Measurements from ENCODE around the gene JAM2.

DNA sequence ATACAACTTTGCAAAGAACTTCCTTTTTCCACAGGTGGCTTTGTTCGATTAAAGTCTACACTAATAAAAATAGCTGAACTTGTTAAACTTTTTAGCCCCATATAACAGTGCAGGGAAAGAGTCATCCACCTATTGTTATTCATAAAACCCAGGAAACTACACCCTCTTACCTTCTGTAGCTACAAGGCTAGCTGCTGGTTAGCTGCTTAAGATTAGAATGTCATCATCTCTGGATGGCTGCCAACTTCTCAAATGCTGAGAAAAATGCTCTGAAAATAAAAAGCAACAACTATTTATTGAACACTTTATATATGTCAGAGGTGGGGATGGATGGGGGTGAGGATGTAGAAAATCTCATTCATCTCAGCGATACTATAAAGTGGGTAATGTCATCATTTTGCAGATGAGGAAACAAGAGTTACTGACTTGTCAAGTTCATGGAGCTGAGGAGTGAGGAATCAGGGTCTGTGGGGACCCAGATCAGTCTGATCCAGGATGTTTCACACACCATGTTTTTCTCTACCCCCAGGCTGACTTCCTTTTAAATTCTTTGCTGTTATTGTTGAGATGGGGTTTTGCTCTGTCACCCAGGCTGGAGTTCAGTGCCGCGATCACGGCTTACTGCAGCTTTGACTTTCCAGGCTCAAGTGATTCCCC lies 78.6 kb downstream of the JAM2 start:
- no peak for TF ChIP-seq CREM (CRISPR knock-in tag; IDR thresholded peaks at IDR 0.05)
- TF ChIP-seq, protein P1, sequence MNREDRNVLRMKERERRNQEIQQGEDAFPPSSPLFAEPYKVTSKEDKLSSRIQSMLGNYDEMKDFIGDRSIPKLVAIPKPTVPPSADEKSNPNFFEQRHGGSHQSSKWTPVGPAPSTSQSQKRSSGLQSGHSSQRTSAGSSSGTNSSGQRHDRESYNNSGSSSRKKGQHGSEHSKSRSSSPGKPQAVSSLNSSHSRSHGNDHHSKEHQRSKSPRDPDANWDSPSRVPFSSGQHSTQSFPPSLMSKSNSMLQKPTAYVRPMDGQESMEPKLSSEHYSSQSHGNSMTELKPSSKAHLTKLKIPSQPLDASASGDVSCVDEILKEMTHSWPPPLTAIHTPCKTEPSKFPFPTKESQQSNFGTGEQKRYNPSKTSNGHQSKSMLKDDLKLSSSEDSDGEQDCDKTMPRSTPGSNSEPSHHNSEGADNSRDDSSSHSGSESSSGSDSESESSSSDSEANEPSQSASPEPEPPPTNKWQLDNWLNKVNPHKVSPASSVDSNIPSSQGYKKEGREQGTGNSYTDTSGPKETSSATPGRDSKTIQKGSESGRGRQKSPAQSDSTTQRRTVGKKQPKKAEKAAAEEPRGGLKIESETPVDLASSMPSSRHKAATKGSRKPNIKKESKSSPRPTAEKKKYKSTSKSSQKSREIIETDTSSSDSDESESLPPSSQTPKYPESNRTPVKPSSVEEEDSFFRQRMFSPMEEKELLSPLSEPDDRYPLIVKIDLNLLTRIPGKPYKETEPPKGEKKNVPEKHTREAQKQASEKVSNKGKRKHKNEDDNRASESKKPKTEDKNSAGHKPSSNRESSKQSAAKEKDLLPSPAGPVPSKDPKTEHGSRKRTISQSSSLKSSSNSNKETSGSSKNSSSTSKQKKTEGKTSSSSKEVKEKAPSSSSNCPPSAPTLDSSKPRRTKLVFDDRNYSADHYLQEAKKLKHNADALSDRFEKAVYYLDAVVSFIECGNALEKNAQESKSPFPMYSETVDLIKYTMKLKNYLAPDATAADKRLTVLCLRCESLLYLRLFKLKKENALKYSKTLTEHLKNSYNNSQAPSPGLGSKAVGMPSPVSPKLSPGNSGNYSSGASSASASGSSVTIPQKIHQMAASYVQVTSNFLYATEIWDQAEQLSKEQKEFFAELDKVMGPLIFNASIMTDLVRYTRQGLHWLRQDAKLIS (CRISPR knock-in tag; IDR thresholded peaks at IDR 0.05; ENCODE audit: borderline replicate concordance), result no peak
- TF ChIP-seq, protein P2, sequence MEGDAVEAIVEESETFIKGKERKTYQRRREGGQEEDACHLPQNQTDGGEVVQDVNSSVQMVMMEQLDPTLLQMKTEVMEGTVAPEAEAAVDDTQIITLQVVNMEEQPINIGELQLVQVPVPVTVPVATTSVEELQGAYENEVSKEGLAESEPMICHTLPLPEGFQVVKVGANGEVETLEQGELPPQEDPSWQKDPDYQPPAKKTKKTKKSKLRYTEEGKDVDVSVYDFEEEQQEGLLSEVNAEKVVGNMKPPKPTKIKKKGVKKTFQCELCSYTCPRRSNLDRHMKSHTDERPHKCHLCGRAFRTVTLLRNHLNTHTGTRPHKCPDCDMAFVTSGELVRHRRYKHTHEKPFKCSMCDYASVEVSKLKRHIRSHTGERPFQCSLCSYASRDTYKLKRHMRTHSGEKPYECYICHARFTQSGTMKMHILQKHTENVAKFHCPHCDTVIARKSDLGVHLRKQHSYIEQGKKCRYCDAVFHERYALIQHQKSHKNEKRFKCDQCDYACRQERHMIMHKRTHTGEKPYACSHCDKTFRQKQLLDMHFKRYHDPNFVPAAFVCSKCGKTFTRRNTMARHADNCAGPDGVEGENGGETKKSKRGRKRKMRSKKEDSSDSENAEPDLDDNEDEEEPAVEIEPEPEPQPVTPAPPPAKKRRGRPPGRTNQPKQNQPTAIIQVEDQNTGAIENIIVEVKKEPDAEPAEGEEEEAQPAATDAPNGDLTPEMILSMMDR (IDR thresholded peaks at IDR 0.05), result no peak
- TF ChIP-seq, protein P3, sequence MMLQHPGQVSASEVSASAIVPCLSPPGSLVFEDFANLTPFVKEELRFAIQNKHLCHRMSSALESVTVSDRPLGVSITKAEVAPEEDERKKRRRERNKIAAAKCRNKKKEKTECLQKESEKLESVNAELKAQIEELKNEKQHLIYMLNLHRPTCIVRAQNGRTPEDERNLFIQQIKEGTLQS (CRISPR knock-in tag; conservative IDR thresholded peaks at IDR 0.05), result no peak
- TF ChIP-seq, protein P4, sequence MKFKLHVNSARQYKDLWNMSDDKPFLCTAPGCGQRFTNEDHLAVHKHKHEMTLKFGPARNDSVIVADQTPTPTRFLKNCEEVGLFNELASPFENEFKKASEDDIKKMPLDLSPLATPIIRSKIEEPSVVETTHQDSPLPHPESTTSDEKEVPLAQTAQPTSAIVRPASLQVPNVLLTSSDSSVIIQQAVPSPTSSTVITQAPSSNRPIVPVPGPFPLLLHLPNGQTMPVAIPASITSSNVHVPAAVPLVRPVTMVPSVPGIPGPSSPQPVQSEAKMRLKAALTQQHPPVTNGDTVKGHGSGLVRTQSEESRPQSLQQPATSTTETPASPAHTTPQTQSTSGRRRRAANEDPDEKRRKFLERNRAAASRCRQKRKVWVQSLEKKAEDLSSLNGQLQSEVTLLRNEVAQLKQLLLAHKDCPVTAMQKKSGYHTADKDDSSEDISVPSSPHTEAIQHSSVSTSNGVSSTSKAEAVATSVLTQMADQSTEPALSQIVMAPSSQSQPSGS (CRISPR knock-in tag; IDR thresholded peaks at IDR 0.05; ENCODE audit: borderline replicate concordance, low read depth), result no peak
- TF ChIP-seq, protein P5, sequence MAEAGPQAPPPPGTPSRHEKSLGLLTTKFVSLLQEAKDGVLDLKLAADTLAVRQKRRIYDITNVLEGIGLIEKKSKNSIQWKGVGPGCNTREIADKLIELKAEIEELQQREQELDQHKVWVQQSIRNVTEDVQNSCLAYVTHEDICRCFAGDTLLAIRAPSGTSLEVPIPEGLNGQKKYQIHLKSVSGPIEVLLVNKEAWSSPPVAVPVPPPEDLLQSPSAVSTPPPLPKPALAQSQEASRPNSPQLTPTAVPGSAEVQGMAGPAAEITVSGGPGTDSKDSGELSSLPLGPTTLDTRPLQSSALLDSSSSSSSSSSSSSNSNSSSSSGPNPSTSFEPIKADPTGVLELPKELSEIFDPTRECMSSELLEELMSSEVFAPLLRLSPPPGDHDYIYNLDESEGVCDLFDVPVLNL (CRISPR knock-in tag; IDR thresholded peaks at IDR 0.05; ENCODE audit: borderline replicate concordance, low read depth), result no peak

Measured in WTC11 (cell line).